Activated CD8-positive, alpha-beta memory T cell treated with anti-CD3 and anti-CD28 coated beads for 4 hours (primary cell): ENCODE measurements around the gene CUX1.
A peak's percentile ranks its signal among the peaks of the same experiment; 100 is the strongest.
"Not testable (repeated sequence)": the region's sequence is repeated elsewhere in the genome, so short reads cannot be mapped to it uniquely, and the experiment has no call there.

ENCODE experiments used
- DNase-seq, 2 donors: peaks; one replicate each; pipeline ENCODE4 v3.0.0-alpha.2; 2020; ENCODE audit warnings: low read depth in 2 of 2

The CUX1 gene

GRCh38 chr7:102285540-102286236 lies 468.3 kb downstream of the CUX1 start:
- no peak for DNase-seq

- no peak for DNase-seq
These were observed 469.0 kb downstream of the CUX1 start, which contains the start of gene SH2B2 for GRCh38 chr7:102286237-102287110. TSS of gene SH2B2 (plus strand) at chr7:102286868. CDS start at chr7:102300551, 13,683 bp downstream.

DNA sequence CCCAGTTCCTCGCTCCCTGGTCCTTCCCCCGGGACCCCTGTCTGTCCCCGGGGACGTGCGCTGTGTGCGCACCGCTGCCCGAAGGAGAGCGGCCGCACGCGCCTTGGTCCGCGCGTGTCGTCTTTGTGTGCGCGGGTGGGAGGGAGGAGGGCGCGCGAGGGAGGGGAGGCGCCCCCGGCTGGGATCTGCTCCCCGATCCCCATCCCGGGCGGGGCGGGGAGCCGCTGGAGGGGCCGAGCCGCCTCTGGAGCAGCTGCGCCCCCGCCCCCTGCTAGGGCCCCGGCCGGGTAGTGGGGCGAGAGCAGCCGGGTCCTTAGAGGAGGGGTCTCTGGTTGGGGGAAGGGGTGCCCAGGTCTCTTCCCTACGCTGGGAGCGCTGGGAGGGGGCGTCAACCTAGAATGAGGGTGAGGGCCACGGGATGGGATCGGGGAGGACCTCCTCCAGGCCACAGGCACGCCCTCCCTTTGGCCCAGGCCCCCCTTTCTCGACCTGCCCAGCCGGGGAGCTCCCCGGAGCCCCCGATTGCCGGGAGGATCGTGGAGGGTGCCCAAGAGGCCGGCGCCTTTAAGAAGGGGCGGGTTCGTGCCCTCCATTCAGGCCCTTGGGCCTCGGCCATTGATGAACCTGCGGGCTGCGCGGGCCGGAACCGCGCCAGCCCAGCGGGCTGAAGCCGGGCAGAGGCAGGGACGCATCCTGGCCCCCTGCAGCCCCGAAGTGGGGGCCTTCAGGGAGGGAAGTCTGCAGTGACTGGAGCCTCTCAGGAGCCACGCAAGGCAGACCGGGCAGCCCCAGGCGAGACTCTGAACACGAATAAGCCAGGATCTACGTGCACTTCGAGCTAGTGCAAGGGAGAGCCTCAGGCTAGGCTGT lies 469.9 kb downstream of the CUX1 start:
- no peak for DNase-seq

- no peak for DNase-seq
These were observed 470.5 kb downstream of the CUX1 start for GRCh38 chr7:102287981-102288278.

GRCh38 chr7:102288285-102288930 lies 471.0 kb downstream of the CUX1 start:
- no peak for DNase-seq

- no peak for DNase-seq
These were observed 471.6 kb downstream of the CUX1 start for GRCh38 chr7:102289057-102289456.

DNA sequence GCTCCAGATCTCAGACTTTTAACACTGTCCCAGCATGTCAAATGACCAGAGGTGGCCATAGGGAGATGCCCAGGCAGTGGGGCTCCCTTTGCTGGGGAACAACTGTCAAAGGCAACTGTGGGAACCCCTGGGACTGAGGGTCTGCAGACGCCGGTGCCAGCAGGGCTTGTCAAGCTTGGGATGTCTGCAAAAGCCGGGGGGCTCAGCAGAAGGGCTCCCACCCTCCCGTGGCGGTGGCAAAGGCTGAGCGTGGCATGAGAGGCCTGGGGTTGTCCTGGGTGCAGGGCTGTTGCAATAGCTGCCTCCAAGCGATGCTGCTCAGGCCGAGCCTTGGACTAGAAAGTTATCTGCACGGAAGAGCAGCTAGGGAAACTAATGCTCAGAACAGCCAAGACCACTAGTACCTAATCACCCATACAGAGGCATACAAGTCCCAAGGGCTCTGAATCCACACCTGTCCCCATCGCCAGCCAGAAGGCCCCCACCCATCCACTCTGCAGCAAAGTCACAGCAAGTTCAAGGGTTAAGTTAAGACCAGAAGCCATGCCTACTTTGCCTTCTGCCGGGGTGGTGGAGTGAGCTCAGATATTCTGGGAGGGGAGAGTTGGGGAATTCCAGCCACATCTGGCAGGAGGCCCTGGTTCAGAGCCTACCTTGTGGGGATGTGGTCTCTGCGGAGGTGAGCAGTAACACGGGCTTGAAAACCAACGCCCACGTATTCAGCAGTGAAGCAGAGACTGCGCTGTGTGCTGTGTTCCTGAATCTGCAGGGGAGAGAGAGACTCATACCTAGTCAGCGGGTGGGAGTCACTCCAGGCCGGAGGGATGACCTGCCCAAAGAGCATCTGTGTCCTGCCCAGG lies 473.9 kb downstream of the CUX1 start:
- DNase-seq: peak in 1 of 2 donors; percentile 20

DNA sequence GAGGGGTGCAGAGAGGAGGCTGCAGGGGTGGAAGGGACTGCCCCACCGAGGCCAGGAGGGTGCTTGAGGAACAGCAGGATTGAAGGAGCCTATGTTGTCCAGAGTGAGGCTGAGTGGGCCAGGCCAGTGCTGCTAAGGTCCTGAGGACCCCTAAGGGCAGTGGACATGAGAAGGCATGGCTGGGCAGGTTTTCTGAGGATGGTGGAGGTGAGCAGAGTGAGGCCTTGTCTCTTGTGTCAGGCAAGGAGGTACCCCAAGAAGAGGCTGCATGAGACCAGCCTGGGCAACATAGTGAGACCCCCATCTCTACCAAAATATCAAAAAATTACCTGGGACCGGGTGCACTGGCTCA lies 474.5 kb downstream of the CUX1 start:
- no peak for DNase-seq

- DNase-seq: no peak
These were observed 475.7 kb downstream of the CUX1 start for GRCh38 chr7:102292813-102293798.

DNA sequence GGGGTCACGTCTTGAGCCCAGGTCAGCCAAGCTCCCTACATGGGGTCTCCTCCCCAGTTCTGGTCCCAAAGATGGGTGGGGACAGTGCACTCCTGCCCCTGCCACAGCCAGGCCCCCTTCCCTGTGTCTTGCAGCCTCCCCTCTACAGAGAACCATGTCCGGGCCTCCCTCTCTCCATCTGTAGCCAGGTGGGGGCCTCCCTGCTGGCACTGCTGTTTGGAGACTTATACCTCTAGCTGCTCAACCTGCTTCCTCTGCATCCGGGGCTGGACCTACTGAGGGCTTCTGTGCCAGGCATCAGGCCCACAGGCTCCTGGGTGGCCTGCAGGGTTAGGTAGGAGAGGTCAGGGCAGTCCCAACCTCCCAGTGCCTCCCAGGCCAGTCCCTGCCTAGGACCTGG lies 477.2 kb downstream of the CUX1 start:
- no peak for DNase-seq

DNA sequence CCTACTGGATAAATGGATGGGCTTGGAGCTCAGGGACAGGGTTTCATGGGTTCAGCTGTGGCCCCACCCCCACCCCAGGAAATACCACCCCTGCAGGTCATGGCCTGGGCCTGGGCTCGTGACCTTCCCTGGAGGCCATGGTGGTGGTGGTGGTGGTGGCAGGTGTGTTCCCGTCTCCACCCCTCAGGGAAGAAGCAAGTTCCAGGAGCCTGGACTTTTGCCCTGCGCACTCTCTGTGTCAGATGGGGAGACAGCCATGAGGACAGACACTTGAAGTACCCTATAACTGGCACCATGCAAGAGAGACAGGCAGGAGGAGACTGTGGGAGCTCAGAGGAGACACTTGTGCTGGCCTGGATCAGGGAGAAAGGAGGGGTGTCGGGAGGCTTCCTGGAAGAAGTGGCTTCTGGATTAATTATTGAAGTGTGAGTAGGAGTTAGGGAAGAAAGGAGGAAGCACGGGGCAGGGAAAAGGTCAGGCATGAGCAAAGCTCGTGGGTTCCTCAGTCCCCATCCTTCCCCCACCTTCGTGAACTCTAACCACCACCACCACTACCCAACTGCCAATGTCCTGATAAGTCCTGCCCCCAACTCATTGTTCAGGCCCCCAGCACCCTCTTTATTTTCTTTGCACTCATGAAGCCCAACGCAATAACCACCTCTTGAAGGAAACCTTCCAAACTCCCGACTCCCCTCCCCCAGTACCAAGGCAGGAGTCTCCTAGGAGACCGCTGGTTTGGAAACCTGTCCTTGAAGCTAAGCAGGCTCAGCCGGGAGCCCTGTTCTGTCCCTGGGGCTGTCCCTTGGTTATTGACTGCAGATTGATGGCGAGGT lies 478.1 kb downstream of the CUX1 start:
- no peak for DNase-seq

DNA sequence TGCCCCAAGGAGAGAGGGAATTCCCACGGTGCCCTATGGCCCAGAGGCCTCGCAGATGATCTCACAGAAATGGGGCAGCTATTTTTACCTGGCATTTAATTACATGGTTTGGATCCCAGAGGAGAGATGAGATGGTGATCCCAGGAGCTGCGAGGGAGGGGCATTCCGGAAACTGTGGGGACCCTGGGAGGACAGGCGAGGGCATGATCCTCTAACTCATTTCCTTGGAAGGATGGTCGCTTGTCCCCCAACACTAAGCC lies 478.7 kb downstream of the CUX1 start:
- no peak for DNase-seq

DNA sequence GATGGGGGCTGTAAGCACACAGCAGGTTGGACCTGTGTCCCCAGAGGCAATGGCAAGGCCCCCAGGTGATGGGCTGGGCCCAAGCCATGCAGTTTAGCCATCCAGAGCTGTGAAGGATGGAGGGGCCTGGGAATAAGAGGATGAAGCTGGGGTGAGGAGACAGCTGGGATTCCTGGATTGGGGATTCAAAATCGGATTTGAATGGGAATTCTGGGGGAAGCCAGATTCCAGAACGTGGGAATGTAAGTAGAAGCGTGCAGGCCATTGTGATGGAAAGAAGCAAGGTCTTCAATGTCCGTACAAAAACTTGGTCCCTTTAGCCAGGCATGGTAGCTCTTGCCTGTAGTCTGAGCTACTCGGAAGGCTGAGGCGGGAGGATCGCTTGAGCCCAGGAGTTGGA lies 479.1 kb downstream of the CUX1 start:
- no peak for DNase-seq

DNA sequence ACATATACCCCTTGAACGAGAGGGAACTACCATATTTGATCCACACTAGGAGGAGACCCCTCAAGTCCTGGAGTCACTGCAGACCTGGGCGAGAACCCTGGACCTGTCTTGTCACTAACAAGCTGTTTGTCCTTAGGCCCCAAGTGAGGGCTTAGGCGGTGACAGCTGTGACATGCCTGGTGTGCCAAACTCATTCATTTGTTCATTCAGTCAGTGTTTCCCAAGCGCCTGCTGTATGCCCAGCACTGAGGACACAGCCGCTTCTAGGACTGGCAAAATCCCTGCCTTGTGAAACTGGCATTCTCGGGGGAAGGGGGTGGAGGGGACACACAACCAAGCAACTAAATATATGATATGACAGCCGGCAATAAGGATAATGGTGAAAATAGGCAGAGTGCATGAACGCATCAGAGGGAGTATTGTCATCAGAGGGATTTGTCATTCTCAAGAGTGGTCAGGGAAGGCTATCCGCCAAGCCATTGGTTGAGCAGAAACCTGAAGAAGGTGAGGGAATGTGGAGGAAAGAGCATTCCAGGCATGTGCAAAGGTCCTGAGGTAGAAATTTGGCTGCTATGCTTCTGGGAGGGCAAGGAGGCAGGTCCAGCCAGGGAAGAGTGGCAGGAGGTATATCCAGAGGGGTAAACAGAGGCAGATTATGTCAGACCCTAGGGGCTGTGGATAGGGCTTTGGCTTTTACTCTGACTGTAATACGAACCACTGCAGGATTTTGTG lies 480.2 kb downstream of the CUX1 start:
- no peak for DNase-seq

DNA sequence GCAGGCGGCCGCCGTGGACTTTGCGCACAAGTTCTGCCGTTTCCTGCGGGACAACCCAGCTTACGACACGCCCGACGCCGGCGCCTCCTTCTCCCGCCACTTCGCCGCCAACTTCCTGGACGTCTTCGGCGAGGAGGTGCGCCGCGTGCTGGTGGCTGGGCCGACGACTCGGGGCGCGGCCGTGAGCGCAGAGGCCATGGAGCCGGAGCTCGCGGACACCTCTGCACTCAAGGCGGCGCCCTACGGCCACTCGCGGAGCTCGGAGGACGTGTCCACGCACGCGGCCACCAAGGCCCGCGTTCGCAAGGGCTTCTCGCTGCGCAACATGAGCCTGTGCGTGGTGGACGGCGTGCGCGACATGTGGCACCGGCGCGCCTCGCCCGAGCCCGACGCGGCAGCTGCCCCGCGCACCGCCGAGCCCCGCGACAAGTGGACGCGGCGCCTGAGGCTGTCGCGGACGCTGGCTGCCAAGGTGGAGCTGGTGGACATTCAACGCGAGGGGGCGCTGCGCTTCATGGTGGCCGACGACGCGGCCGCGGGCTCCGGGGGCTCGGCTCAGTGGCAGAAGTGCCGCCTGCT lies 483.3 kb downstream of the CUX1 start:
- DNase-seq: no peak

DNA sequence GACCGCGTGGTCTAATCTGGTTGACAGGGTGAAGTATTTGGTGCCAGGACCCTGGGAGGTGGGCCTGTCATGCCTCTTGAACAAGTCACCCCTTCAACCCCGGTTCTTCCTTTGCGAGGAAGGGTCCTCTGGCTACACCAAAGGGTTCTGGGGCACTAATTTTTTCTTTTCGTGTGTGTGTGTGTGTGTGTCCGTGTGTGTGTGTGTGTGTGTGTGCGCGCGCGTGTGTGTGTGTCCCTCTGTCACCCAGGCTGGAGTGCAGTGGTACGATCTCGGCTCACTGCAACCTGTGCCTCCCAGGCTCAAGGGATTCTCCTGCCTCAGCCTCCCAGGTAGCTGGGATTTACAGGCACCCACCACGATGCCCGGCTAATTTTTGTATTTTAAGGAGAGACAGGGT lies 483.9 kb downstream of the CUX1 start:
- not testable (repeated sequence) for DNase-seq

GRCh38 chr7:102302025-102302424 lies 484.6 kb downstream of the CUX1 start:
- no peak for DNase-seq
